GM19238 (cell line): ENCODE measurements around the gene HMGN4.
A peak's percentile ranks its signal among the peaks of the same experiment; 100 is the strongest.

Experiments
- DNase-seq: peaks from one replicate; pipeline ENCODE4 v3.0.0; 2011; ENCODE audit warnings: low spot score; ENCODE audit not compliant: insufficient read length

HMGN4 gene

GRCh38 chr6:26577720-26578072, 39.5 kb downstream of the HMGN4 start:
- DNase-seq = no peak

DNA sequence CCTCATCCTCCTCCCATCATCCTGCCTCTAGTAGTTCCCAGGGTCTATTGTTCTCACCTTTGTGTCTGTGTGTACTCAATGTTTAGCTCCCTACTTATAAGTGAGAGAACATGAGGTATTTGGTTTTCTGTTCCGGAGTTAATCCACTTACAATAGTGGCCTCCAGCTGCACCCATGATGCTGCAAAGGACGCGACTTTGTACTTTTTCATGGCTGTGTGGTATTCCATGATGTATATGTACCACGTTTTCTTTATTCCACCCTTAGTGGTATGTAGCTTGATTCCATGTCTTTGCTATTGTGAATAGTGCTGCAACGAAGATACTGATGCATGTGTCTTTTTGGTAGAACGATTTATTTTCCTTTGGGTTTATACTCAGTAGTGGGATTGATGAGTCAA, 40.1 kb downstream of the HMGN4 start:
- no peak for DNase-seq

GRCh38 chr6:26578741-26579140, 40.6 kb downstream of the HMGN4 start:
- DNase-seq = no peak

DNA sequence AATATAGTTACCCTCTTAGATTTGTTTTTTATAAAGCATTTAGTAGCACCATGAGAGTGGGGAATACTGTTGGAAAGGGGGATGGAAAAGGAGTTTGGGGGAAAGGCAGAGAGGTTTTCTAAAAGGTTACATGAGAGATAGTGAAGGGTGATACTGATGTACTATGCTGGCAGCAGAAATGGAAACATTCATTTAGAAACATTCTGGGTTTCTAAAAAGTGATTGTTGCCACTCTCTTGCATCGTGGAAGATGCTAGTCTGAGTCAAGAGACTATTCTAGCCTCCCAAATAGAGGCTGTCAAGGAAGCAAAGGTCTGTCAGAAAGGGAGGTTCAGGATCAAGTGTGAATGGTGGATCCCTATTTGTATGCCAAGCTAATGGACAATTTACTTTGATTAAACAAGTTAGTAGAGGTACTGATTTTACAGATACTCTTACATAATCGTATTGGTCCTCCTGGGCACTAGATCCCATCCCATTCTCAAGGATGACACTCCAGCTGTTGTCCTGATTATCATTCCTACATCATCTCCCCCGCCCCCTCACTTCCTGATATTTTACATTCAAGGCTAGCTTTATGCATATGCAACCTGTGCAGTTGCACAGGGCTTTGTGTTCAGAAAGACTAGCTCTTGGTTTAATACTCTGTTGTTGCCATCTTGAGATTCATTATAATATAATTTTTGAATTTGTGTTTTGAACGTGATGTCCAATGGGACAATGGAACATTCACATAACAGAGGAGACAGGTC, 43.2 kb downstream of the HMGN4 start:
- DNase-seq = no peak

GRCh38 chr6:26588965-26589364, 50.8 kb downstream of the HMGN4 start:
- no peak for DNase-seq

- DNase-seq = no peak
These were observed 54.5 kb downstream of the HMGN4 start for GRCh38 chr6:26592649-26593048.

DNA sequence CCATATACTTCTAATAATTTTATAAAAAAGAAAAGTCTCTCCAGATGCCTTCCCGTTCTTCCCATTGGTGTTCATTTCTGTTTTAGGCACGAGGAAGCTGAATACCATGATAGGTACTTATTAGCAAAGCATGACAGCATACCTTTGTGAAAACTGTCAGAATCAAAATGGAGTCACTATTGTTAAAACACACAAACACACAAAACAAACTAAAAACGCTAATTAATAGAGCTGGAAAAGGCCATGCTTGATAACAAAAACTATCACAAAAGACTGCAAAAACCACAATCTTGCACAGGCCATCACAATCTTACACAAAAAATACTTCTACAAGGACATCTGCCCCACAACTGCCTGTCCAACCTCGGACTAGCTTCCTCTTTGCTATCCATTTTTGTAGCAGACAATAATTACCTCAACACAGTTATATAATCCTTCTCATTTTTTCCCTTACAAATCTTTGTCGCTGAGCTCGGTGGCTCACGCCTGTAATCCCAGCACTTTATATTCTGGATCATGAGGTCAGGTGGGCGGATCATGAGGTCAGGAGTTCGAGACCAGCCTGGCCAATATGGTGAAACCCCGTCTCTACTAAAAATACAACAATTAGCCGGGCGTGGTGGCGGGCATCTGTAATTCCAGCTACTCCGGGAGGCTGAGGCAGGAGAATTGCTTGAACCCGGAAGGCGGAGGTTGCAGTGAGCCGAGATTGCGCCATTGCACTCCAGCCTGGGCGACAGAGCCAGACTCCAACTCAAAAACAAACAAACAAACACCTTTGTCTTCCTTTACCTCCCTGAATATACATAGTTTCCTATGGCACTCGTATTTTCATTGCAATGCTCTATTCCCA, 55.3 kb downstream of the HMGN4 start:
- DNase-seq = no peak

- no peak for DNase-seq
These were observed 55.9 kb downstream of the HMGN4 start for GRCh38 chr6:26594131-26594498.

DNA sequence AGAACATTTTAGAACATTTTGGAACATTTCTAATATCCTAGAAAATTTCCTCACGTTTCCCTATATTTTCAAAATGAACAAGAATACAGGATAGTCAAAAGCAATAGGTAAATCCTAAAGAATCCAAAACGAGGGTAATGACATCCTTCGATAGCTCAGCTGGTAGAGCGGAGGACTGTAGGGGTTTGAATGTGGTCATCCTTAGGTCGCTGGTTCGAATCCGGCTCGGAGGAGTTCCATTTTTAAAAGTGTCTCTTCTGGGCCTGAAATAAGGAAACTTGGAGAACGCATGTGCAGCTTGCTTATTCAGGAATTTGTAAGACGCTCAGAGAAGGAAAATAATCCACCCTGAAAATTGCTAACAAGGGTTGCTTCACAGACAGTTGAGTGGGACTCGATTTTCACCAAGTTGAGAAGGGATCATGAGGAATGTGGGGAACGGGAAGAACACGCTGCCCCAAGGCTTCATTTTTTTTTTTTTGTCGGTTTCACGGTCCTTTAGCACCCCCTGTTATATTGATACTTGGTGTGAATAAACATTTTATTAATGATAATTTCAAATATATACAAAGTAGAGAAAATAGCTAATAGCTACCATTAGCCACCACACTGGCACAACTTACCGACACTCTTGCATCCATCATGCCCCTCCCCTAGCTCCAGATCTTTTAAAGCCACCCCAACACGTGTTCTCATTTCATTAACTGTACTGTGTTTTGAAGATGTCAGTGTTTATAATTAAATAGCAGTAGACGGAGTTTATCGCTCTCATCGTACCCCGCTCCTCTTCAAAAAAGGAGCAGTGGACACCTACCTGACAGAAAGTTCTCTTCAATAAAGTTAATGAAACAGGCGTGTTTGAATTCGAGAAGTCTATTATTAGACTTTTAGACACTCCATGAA, 56.8 kb downstream of the HMGN4 start:
- no peak for DNase-seq

GRCh38 chr6:26595669-26596269, 57.6 kb downstream of the HMGN4 start:
- peak; percentile 49 for DNase-seq
